ENCODE measurements around the gene CASP2.

GRCh38 chr7:143295870-143296269 is 7.7 kb downstream of the CASP2 start:
- TF ChIP-seq CTCF (optimal IDR thresholded peaks at IDR 0.05 in 1 of 3, IDR thresholded peaks at IDR 0.05 in 1 of 3, conservative IDR thresholded peaks at IDR 0.05 in 1 of 3; ENCODE audit: extremely low read depth in 1 of 3, insufficient read depth in 2 of 3, low read length in 3 of 3) (no peak), EZH2 (IDR thresholded peaks at IDR 0.05; ENCODE audit: low read length) (no peak)

Measured in keratinocyte (primary cell).